GM12875 (cell line): ENCODE results near the gene SSC5D.
"Not testable (repeated sequence)": the region's sequence is repeated elsewhere in the genome, so short reads cannot be mapped to it uniquely, and the experiment has no call there.

ENCODE experiments used
- H3K4me3 ChIP-seq: one replicate; pipeline ENCODE4 v1.5.1; 2011; ENCODE audit warnings: low read depth, low read length, control low read depth
- TF ChIP-seq, protein P1 (sequence below): IDR thresholded peaks from 2 replicates; pipeline ENCODE4 v1.5.1; 2011; ENCODE audit warnings: low read depth, mild to moderate bottlenecking, control low read depth, inconsistent platforms, low read length, moderate library complexity, borderline replicate concordance; ENCODE audit not compliant: insufficient read depth

Gene SSC5D

GRCh38 chr19:55491546-55492360, 3.5 kb downstream of the SSC5D start:
- H3K4me3 ChIP-seq, result no peak overlapping the region
- TF ChIP-seq, protein P1, sequence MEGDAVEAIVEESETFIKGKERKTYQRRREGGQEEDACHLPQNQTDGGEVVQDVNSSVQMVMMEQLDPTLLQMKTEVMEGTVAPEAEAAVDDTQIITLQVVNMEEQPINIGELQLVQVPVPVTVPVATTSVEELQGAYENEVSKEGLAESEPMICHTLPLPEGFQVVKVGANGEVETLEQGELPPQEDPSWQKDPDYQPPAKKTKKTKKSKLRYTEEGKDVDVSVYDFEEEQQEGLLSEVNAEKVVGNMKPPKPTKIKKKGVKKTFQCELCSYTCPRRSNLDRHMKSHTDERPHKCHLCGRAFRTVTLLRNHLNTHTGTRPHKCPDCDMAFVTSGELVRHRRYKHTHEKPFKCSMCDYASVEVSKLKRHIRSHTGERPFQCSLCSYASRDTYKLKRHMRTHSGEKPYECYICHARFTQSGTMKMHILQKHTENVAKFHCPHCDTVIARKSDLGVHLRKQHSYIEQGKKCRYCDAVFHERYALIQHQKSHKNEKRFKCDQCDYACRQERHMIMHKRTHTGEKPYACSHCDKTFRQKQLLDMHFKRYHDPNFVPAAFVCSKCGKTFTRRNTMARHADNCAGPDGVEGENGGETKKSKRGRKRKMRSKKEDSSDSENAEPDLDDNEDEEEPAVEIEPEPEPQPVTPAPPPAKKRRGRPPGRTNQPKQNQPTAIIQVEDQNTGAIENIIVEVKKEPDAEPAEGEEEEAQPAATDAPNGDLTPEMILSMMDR, result no peak

- no peak overlapping the region for H3K4me3 ChIP-seq
- TF ChIP-seq, protein P1, result no peak
Observed at GRCh38 chr19:55492362-55492944, 4.2 kb downstream of the SSC5D start.

- no peak overlapping the region for H3K4me3 ChIP-seq
- TF ChIP-seq, protein P1, result no peak
Observed at GRCh38 chr19:55493052-55493644, 4.9 kb downstream of the SSC5D start.

GRCh38 chr19:55493645-55494171, 5.5 kb downstream of the SSC5D start:
- TF ChIP-seq, protein P1, result no peak
- H3K4me3 ChIP-seq, result no peak overlapping the region

- no peak overlapping the region for H3K4me3 ChIP-seq
- TF ChIP-seq, protein P1, result no peak
Observed at GRCh38 chr19:55494172-55494761, 6.0 kb downstream of the SSC5D start.

- no peak overlapping the region for H3K4me3 ChIP-seq
- TF ChIP-seq, protein P1, result no peak
Observed at GRCh38 chr19:55495646-55496349, 7.6 kb downstream of the SSC5D start.

DNA sequence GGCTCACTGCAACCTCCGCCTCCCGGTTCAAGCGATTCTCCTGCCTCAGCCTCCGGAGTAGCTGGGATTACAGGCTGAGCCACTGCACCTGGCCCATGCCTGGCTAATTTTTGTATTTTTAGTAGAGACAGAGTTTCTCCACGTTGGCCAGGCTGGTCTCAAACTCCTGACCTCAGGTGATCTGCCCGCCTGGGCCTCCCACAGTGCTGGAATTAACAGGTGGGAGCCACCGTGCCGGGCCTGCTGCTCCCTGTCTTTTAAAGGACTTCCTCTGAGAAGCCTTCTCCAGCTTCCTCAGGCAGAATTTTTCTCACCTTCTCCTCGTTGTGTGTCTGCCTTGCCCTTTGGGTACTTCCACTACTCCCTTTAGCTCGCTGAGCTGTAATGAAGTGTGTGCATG, 8.6 kb downstream of the SSC5D start:
- H3K4me3 ChIP-seq, result not testable (repeated sequence)
